NCI-H1417 treated with DMSO at 0.1 percent for 48 hours (cell line): Measurements from ENCODE around the gene GRSF1.
"Not testable (repeated sequence)": the region's sequence is repeated elsewhere in the genome, so short reads cannot be mapped to it uniquely, and the experiment has no call there.

ENCODE experiments used
- DNase-seq: peaks from one replicate; lab custom pipeline; 2025; lab: John Stamatoyannopoulos, UW

Gene GRSF1, protein sequence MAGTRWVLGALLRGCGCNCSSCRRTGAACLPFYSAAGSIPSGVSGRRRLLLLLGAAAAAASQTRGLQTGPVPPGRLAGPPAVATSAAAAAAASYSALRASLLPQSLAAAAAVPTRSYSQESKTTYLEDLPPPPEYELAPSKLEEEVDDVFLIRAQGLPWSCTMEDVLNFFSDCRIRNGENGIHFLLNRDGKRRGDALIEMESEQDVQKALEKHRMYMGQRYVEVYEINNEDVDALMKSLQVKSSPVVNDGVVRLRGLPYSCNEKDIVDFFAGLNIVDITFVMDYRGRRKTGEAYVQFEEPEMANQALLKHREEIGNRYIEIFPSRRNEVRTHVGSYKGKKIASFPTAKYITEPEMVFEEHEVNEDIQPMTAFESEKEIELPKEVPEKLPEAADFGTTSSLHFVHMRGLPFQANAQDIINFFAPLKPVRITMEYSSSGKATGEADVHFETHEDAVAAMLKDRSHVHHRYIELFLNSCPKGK

DNA sequence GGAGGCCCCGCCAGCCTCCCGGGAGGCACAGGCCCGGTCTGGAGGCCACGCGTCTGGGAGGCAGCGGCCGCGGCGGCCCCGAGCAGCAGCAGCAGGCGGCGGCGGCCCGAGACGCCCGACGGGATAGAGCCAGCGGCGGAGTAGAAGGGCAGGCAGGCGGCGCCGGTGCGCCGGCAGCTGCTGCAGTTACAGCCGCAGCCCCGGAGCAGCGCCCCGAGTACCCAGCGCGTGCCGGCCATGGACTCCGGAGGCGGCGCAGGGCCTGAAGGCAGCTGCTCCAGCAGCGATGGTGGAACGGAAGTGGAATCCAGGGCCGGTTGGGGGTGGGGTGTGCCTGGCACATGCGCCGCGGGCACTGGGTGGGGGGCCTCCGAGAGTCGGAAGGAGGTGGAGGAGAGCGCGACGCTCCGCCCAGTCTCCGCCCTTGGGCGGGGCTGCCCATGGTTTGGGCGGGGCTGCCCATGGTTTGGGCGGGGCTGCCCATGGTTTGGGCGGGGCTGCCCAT, at the start of gene GRSF1:
Gene GRSF1 (minus strand): TSS at position 302 of the 505 bp plus-strand sequence. CDS start 63 bp downstream, at position 239.
- DNase-seq = peak; percentile 12

GRCh38 chr4:70885174-70885573, 45.5 kb upstream of the GRSF1 start:
- no peak for DNase-seq

- DNase-seq = no peak
Observed at GRCh38 chr4:70880739-70881138, 41.0 kb upstream of the GRSF1 start.

GRCh38 chr4:70877556-70877955, 37.9 kb upstream of the GRSF1 start:
- DNase-seq = no peak

GRCh38 chr4:70874268-70875156, 34.8 kb upstream of the GRSF1 start:
- DNase-seq = no peak

GRCh38 chr4:70873216-70873615, 33.5 kb upstream of the GRSF1 start:
- DNase-seq = no peak

DNA sequence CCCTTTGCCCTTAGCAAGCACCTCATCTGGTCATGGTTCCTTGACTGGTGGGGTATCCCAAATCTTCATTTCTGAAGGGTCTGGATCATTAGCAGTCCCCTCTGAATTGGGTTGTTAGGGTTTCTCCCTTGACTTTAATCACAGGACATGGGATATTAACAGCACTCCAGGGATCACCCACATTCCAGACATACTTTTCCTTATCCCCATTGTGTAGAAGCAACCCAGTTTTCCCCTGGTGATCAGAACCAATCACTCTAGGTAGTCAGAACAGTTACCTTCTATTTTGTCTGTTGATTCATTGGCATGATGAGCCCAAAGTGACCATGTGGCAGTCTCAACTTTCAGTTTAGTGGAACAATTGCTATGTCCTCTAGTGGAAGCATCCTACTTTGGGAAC, 29.1 kb upstream of the GRSF1 start:
- no peak for DNase-seq

DNA sequence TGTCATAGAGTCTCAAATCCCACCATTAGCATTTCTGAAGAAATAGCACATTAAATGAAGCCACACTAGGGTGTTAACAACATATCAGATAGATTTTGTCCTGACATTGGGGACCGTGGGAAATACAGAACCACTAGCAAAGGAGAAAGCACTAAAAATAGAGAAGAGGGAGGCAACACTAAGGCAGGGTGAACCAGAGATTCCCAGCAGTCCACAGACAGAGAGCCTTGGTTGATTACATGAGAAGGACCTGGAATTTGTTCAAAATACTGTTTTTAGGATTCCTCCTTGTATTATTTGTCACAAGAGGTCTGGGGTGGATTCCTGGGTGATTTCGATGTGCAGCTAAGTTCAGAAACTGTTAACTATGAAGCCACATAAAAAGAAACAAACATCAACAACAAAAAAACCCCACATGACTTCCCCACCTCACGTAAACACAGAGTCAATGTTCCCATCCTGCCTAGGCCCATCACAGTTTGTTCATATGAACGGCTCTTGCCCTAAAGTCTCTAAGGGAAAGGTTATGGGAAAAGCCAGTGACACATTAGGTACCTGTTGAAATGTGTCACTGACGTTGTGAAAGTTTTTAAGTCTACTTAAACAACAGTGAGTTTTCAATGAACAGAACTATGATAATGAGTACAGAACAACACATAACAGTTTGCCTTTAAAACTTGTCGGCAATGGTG, 23.6 kb upstream of the GRSF1 start:
- no peak for DNase-seq

- no peak for DNase-seq
Observed at GRCh38 chr4:70859066-70859465, 19.4 kb upstream of the GRSF1 start.

DNA sequence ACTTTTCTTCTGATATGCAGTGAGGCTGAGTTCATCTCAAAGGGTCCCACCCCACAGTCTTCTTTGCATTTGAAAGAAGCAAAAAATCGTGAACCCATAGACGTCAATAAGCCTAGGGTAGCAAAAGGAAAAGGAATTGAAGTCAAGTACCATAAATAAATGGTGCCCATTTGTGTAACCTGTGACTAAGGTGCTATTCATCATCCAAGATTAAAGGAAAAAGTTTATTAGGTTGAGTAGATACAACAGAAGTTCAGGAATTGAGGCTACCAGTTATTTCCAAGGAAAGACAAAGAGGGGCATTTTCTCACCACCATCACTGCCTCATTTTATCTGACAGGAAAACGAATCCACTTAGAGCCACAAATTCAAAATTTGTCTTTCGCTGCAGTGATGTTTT, 18.8 kb upstream of the GRSF1 start:
- DNase-seq = no peak

GRCh38 chr4:70855464-70855863, 15.8 kb upstream of the GRSF1 start:
- no peak for DNase-seq

GRCh38 chr4:70849291-70849690, 9.6 kb upstream of the GRSF1 start:
- DNase-seq = no peak

GRCh38 chr4:70844180-70844579, 4.5 kb upstream of the GRSF1 start:
- DNase-seq = no peak

DNA sequence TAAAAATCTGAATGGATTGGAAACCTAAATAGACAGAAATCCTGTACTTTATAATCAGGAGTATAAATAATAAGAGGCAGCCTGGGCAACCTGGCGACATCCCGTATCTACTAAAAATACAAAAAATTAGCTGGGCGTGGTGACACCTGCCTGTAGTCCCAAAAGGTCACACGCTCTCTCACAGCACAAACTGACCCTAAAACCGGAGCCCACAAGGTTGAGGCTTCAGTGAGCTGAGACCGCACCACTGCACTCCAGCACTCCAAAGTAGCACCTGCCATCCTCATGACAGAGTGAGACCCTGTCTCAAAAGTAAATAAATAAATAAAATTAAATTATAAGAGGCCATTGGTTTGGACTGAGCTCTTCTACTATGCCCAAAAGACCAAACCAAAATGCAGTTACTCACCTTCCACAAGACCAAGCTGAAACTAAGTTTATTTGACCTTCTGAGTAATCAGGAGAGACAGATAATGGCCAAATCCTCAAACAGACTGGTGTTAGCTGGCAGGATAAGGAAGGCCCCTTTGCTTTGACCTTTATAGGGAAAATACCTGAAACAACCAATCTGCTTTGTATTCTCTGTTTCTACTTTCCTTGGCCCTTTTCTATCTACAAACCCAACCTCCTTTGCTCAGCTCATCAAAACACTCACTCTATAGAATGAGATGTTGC, 3.2 kb upstream of the GRSF1 start:
- no peak for DNase-seq

DNA sequence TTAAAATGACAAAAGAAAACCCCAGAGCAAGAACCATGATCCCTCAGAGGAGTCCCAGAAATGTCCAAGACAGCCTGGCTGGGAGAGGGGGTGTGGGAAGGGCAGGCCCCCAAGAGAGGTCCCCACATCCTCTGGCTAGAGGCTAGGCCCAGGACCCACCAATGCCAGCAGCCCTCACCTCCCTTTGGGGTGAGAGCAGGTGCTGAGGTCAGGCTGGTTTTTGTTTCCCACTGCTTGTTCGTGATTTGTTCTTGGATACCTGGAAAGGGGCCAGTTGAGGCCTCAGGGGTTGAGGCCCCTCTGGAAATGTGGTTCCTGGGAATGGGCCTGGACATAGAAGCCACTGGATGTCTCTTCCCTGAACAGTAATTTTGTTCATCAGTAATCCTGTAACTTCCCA, 2.3 kb upstream of the GRSF1 start:
- no peak for DNase-seq

GRCh38 chr4:70841211-70841610, 1.5 kb upstream of the GRSF1 start:
- no peak for DNase-seq

DNA sequence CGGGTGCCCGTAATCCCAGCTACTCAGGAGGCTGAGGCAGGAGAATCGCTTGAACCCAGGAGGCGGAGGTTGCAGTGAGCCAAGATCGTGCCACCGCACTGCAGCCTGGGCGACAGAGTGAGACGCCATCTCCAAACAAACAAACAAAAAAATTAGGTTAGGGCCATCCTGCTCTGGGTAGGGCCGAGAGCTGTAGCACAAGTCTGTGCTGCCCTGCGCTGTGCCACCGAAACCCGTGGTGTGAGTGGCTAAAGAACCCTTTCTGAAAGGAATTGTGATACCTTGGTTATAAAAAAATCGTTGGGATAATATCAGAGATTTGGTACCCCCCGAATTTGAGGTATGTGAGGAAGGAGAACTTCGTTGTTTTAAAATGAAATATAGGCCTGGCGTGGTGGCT, 941 bp upstream of the GRSF1 start:
- not testable (repeated sequence) for DNase-seq

GRCh38 chr4:70840137-70840536, 447 bp upstream of the GRSF1 start:
- DNase-seq = not testable (repeated sequence)

DNA sequence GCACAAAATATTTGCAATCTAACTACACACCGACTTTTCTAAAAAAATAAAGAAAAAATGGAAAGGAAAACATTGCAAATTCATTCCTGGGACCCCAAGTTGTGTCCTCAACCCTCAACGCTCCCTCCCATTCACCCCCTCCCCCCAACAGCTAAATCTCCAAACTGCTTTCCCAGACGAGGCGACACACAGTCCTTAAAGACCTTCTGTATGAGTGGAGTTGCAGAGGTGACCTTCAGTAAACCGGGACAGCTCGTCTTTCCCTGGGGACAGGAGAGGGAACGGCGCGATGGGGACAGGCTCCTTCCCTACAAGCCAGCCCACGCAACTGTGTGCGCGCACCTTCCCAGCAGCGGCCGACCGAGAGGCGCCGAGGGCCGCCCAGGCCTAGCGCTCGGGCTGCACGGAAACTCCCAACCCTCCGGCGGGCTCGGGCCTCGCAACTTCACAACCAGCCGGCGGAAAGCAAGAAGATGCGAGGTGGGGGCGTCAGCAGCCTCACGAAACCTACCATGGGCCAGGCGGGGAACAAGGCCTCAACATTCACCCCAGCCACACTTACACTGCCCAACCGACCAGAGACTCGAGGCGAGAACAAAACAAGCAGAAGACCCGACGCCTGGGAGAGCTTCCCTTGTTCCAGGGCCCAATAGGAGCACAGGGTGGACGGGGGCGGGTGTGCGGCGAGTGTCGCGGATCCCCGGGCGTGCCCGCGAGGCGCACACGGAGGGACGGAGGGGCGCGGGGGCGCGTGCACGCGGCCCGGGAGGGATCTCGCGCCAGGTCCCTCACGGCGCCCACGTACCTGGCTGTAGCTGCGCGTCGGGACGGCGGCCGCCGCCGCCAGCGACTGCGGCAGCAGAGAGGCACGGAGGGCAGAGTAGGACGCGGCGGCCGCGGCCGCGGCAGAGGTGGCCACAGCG, 763 bp downstream of the GRSF1 start:
- DNase-seq = peak; percentile 38

GRCh38 chr4:70838204-70838603, 1.5 kb downstream of the GRSF1 start:
- no peak for DNase-seq
